Panc1 (cell line): ENCODE results near the gene CEBPB. TPM values are rescaled to one million over a fixed set of nuclear protein-coding genes. Genes with fewer than 3 reads are reported as not detected.
A peak's percentile ranks its signal among the peaks of the same experiment; 100 is the strongest.

Experiments used
- ATAC-seq: fragments of 200-7000 bp; cut with Tn5 transposase; 2 replicates; pipeline ENCODE4 v1.9.1; 2020; ENCODE audit warnings: mild to moderate bottlenecking, moderate library complexity
- Bru-seq: library from RNA; stranded (reverse); fragments of 400-500 nt; gene quantifications from one replicate; lab custom pipeline; 2021; lab: Mats Ljungman, UMichigan
- BruChase-seq, 2 experiments: library from RNA; stranded (reverse); fragments of 400-500 nt; gene quantifications; one replicate each; lab custom pipeline; 2021; lab: Mats Ljungman, UMichigan
- BruUV-seq: library from RNA; stranded (reverse); fragments of 400-500 nt; replicated peaks from 2 replicates; lab custom pipeline; 2021; lab: Mats Ljungman, UMichigan
- CTCF ChIA-PET: fragments of 300-600 bp; sonication (Branson Sonifier 250); formaldehyde crosslinking; loops from one replicate; lab custom pipeline; 2022; ENCODE audit warnings: antibody characterized with exemption; lab: Charles Lee
- POLR2A ChIA-PET: fragments of 300-600 bp; sonication (Branson Sonifier 250); formaldehyde crosslinking; loops from one replicate; lab custom pipeline; 2022; ENCODE audit warnings: antibody characterized with exemption; lab: Charles Lee
- DNase-seq: peaks from one replicate; pipeline ENCODE4 v3.0.0-alpha.2; 2010; ENCODE audit warnings: low read depth, low spot score
- H3K27ac ChIP-seq: 2 replicates; pipeline ENCODE4 v1.5.1; 2011; ENCODE audit warnings: mild to moderate bottlenecking, low read length, inconsistent platforms
- H3K27me3 ChIP-seq: fragments of 200-500 bp; sonication (Bioruptor generic); 2 replicates; pipeline ENCODE4 v1.6.0; 2014; ENCODE audit warnings: low read length, inconsistent platforms; ENCODE audit not compliant: control insufficient read depth, insufficient read depth
- H3K36me3 ChIP-seq: fragments of 200-500 bp; sonication (Bioruptor generic); 2 replicates; pipeline ENCODE4 v1.5.1; 2014; ENCODE audit warnings: inconsistent platforms, mild to moderate bottlenecking, low read length, moderate library complexity; ENCODE audit not compliant: control insufficient read depth, insufficient read depth
- H3K4me1 ChIP-seq: 2 replicates; pipeline ENCODE4 v1.5.1; 2011; ENCODE audit warnings: inconsistent platforms, mild to moderate bottlenecking, low read length, moderate library complexity; ENCODE audit not compliant: control insufficient read depth, insufficient read depth
- H3K4me3 ChIP-seq, 2 experiments: 2 replicates each; pipeline ENCODE4 v1.5.1; 2011 to 2012; ENCODE audit warnings: low read depth in 2 of 2, low read length in 2 of 2, mild to moderate bottlenecking in 2 of 2, inconsistent platforms in 1 of 2, moderate library complexity in 1 of 2
- H3K9me3 ChIP-seq: fragments of 200-500 bp; sonication (Bioruptor generic); 2 replicates; pipeline ENCODE4 v1.5.1; 2014; ENCODE audit warnings: low read depth, mild to moderate bottlenecking, inconsistent platforms, low read length, moderate library complexity; ENCODE audit not compliant: control insufficient read depth, insufficient read depth
- CTCF ChIP-seq: fragments of 450-650 bp; IDR thresholded peaks from 2 replicates; pipeline ENCODE4 v1.5.1; 2017; ENCODE audit warnings: mild to moderate bottlenecking
- POLR2AphosphoS5 ChIP-seq: IDR thresholded peaks from 2 replicates; pipeline ENCODE4 v1.6.1; 2012; ENCODE audit warnings: mild to moderate bottlenecking, low read depth, low read length, moderate library complexity
- REST ChIP-seq, 2 experiments: IDR thresholded peaks; 2 replicates each; pipeline ENCODE4 v1.6.1; 2011 to 2012; ENCODE audit warnings: low read depth in 2 of 2, control low read depth in 1 of 2, low read length in 1 of 2, mild to moderate bottlenecking in 1 of 2, moderate library complexity in 1 of 2; ENCODE audit not compliant: insufficient read depth in 1 of 2
- SIN3A ChIP-seq: IDR thresholded peaks from 2 replicates; pipeline ENCODE4 v1.6.1; 2012; ENCODE audit warnings: low read depth, mild to moderate bottlenecking, low read length, moderate library complexity, borderline replicate concordance; ENCODE audit not compliant: insufficient read depth
- TCF7L2 ChIP-seq: IDR thresholded peaks from 2 replicates; pipeline ENCODE4 v1.6.1; 2011; ENCODE audit warnings: mild to moderate bottlenecking, low read depth, low read length, inconsistent platforms
- in situ Hi-C: cut with HindIII; loops from 2 replicates; pipeline ENCODE4 v1.10.0; 2016; ENCODE audit warnings: low sequenced_read_pairs, low pct_unique_long_range_greater_than_20kb
- intact Hi-C: fragments of 100-400 bp; cut with micrococcal nuclease; formaldehyde crosslinking; loops from one replicate; pipeline ENCODE4 v1.10.0; 2022; ENCODE audit not compliant: unreplicated experiment
- long read RNA-seq: library from polyadenylated mRNA; unstranded; transcript quantifications from one replicate; pipeline ENCODE4 v2.0.0, GENCODE V29; 2021; ENCODE audit not compliant: unreplicated experiment
- polyA plus RNA-seq: library from polyadenylated mRNA; unstranded; fragments of >200 nt; gene quantifications from one replicate; pipeline ENCODE4 v1.2.1, GENCODE V29; 2012; ENCODE audit warnings: missing spikeins; ENCODE audit not compliant: insufficient read length
- total RNA-seq: library from RNA; stranded (reverse); gene quantifications from one replicate; pipeline ENCODE4 v1.2.1, GENCODE V29; 2021; ENCODE audit not compliant: unreplicated experiment

CEBPB gene
- 52.1 TPM for total RNA-seq
- polyA plus RNA-seq, result 80.9 TPM
- Bru-seq, nascent RNA, result percentile 75 among the genes with signal in this experiment
- percentile 94 among the genes with signal in this experiment for BruChase-seq, experiment 1, labeled RNA remaining after a 2-hour chase
- percentile 77 among the genes with signal in this experiment for BruChase-seq, experiment 2, labeled RNA remaining after a 6-hour chase
- long read RNA-seq, transcript CEBPB-201 (1 exons, 1,956 nt), result major isoform, 136 of 142 reads
- long read RNA-seq, partial matches to known transcripts, result 0 of 142 reads
- long read RNA-seq, other reads (novel, unspliced or antisense), result 6 of 142 reads

GRCh38 chr20:50190251-50191064 is at the start of gene CEBPB:
Gene CEBPB, plus strand, starts transcription at chr20:50190830. Its CDS starts 204 bp downstream, at chr20:50191034.
- Histone ChIP-seq H3K36me3 (peaks cover 2% of the 10 kb centered on the region; the same call in 1 of the 2 replicates), H3K4me1 (peaks cover 42% of the 10 kb centered on the region), H3K4me3 (peak within 1 kb of the TSS; percentile 89 to 97), H3K27me3 (no peaks in the 10 kb centered on the region), H3K27ac (peak within 1 kb of the TSS; percentile 63), H3K9me3 (no peaks in the 10 kb centered on the region)
- intact Hi-C loops (loop anchor here (1.0 kb wide), 1 partner anchor 274 kb away; no protein-coding TSS in a partner anchor), in situ Hi-C loops (no loop called here)
- peak; percentile 83 for TF ChIP-seq CTCF
- no peak for TF ChIP-seq REST (IDR thresholded peaks at IDR 0.05; ENCODE audit: insufficient read depth in 1 of 2, low read depth in 2 of 2, low read length in 1 of 2)
- TF ChIP-seq SIN3A, result peak; percentile 86; the same call in 1 of the 2 replicates
- TF ChIP-seq TCF7L2, result no peak
- TF ChIP-seq POLR2AphosphoS5, result peak; percentile 98
- ChIA-PET CTCF (no interaction called here), POLR2A (interaction anchor here (0.7 kb wide), 1 partner anchor 479 kb away, joined by 6 read pairs; no protein-coding TSS in a partner anchor)
- DNase-seq (no peak), ATAC-seq (peak; percentile 75)
- BruUV-seq, result no TSS peak

- no peak for TF ChIP-seq TCF7L2
- no peak; the same call in 1 of the 2 replicates for TF ChIP-seq POLR2AphosphoS5
- no peak for TF ChIP-seq REST (IDR thresholded peaks at IDR 0.05; ENCODE audit: insufficient read depth in 1 of 2, low read depth in 2 of 2, low read length in 1 of 2)
- no peak for TF ChIP-seq CTCF
- no peak for TF ChIP-seq SIN3A
- H3K27me3 ChIP-seq, result no peaks in the 10 kb centered on the region
- H3K4me1 ChIP-seq, result peaks cover 81% of the 10 kb centered on the region
- peak overlapping the region; percentile 95 for H3K27ac ChIP-seq
- no peaks in the 10 kb centered on the region for H3K9me3 ChIP-seq
- in situ Hi-C loops (no loop called here), intact Hi-C loops (no loop called here)
- no peak overlapping the region for H3K4me3 ChIP-seq
- no peak for DNase-seq
- peaks cover 15% of the 10 kb centered on the region for H3K36me3 ChIP-seq
- POLR2A ChIA-PET, result no interaction called here
- CTCF ChIA-PET, result interaction anchor here (0.9 to 1.4 kb wide), 2 partner anchors 20 to 162 kb away, joined by 6 to 7 read pairs; no protein-coding TSS in a partner anchor
- no peak for ATAC-seq
- no TSS peak for BruUV-seq
These were observed 49.5 kb upstream of the CEBPB start for GRCh38 chr20:50141018-50141675.
